Stimulated activated CD8-positive, alpha-beta memory T cell treated with anti-CD3 and anti-CD28 coated beads, Interleukin-12 subunit alpha, Interleukin-12 subunit beta, amount 100 ng/mL, for 24 hours (primary cell): ENCODE results near the gene TMEM121B.
A peak's percentile ranks its signal among the peaks of the same experiment; 100 is the strongest.
"Not testable (repeated sequence)": the region's sequence is repeated elsewhere in the genome, so short reads cannot be mapped to it uniquely, and the experiment has no call there.

ENCODE experiments used
- DNase-seq: peaks from one replicate; pipeline ENCODE4 v3.0.0-alpha.2; 2020; ENCODE audit errors: extremely low read depth

TMEM121B gene

DNA sequence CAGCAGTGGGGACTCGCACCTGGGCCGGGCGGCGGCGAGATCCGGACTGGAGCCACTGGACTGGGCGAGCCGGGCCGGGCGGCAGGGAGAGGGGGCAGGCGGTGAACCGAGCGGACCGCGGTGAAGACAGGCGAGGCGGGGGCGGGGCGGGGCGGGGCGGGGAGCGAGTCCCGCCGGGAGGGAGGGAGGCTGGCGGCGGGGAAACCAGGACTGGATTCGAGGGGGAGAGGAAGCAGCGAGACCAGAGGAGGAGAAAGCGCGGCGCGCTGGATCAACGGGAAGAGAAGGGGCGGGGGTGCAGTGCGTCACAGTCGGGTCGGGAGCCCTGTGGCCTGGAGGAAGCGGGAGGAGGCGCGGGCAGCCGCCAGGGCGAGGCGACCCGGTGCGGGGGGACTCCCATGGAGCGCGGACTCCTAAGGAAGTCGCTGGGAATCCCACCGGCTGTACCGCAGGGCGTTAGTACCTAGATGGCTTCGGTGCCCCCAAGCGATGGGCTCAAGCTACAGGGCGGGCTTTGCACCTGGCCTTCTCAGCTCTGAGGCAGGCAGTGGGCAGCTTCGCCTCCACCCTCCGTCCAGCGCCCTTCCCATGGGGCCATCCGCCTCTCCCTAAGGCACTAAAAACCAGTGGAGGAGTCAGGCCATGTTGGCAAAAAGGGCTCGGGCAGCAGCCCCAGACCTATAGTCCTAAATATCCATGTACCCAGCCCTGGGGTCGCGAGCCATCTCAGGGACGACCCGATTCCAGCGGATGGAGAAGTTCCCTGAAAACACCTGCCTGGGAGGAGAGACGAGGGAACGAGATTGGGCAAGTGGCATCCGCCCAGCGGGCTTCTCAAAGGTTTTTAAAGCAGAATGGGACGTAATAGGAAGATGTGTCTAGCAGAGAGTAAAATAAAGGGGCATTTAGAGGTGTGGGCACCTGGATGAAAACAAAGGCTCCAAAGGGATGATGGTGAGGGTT lies at the start of gene TMEM121B:
TMEM121B (minus strand) TSS at position 128 of the 963 bp plus-strand sequence. CDS start 233 bp downstream, outside the sequence.
- no peak for DNase-seq

DNA sequence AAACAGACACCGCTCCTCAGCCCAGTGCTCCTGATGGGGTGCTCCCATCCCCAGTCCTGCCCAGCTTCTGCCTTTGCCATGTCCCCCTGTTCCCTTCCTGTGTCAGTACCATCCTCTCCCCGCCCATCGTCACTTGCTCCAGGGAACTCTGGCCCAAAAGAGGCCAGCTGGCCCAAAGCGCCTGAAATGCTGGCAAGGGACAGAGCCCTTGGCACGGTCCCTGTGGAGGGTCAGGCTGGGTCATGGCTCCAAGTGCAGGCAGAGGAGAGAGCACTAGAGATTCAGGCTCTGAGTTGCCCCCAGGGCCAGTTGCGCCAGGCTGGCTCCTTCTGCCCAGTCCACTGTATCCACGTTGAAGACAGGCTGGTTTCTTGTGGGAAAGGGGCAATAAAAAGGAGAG lies 46.3 kb upstream of the TMEM121B start:
- no peak for DNase-seq

DNA sequence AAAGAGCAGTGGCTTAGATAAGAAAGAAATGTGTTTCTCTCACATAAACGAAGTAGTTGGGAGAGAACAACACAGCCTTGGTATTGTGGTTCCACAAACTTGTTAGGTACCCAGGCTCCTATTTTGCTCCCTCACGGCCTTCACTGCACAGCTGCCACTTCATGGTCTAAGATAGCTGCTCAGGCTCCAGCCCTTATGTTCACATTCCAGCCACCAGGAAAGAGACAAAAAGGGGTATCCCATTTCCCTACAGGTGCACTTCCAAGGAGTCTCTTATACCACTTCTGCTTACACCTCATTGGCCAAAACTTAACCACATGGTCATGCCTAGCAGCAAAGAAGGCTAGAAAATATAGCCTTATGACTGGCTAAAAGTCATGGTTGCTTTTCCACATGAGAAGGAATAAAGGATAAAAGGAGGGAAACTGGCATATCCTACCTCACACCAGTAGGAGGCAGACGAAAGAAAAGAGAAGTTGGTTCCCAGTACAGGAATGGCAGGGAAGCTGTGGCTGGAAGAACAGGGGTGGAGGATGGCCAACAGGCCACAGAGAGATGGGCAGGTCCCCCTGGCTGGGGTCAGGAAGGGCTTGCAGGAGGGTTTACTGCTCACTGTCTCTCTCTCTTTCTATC lies 43.3 kb upstream of the TMEM121B start:
- DNase-seq = no peak

DNA sequence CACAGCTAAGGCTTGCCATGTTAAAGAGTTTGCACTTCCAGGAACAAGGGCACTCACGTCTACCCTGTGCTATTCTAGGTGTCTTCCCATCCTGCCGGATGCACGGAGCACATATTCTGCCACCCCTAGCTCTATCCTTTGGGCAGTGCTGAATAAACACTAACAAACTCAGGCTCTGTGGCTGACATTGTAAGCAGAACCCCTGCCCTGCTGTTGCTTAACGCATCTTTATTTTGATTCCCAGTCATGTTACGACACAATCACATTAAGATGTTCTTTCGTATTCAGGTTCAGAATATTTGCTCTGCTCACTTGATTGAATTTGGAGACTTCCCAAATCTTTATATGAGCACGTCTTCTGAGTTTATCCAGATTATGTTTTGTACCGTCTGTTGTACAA lies 41.6 kb upstream of the TMEM121B start:
- no peak for DNase-seq

GRCh38 chr22:17161991-17162390 lies 40.8 kb upstream of the TMEM121B start:
- no peak for DNase-seq

GRCh38 chr22:17159504-17159951 lies 38.4 kb upstream of the TMEM121B start:
- no peak for DNase-seq

DNA sequence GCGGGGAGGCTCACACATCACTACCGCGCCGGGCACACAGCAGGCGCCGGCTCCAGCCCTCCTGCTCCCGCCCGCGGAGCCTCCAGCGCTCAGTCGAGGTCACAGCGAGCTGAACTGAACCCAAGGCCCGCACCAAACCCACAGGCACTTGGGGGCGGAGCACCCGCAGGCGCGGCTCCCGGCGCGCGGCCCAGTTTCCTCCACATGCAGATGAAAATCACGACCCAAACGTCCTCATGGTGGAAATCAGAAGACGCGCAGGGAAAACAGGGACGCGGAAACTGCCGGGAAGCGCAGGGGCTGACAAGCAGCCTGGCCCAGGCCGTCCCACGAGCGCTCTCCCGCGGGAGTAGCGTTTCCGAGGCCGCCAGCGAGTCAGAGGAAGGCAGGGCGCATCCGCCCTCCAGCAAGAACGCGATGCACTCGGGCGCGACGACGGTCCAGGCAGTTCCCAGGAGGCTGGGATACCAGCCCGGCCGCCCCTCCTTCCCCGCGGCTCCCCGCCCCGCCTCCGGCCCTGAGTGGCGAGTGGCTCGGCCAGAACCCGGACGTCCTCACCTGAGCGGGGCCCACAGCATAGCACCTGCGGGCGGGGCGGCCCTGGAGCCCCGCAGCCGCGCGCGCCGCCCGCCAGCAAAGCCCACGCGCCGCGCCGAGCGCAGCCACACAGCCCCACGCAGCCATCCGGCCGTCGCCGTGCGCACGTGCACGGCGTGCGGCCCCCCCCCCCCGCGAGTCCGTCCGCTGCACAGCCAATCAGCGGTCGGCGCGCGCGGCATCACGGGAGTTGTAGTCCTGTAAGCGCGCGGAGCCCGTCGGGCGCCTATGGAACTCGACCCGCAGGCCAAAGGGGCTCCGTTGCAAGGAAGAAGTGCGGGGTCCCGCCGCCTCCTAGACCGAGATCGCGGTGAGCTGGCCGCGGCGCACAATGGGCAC lies 37.7 kb upstream of the TMEM121B start, which contains the start of gene HDHD5:
HDHD5 (minus strand) TSS at position 710 of the 936 bp plus-strand sequence; CDS start at position 684, 26 bp downstream.
- peak; percentile 74 for DNase-seq

DNA sequence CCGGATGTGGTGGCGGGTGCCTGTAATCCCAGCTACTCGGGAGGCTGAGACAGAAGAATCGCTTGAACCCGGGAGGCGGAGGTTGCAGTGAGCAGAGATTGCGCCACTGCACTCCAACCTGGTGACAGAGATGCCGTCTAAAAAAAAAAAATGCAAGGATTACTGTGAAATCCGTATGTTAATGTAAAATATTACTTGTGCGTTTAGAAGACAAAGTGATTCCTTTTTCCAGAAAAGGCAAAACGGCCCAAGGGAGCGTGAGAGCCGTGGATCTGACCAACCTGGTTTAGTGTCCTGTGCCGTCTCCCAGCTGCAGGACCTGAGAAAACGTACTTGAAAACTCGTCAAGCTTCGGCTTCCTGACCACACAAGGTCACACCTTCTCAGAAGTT lies 37.0 kb upstream of the TMEM121B start:
- DNase-seq = no peak

- DNase-seq = no peak
Observed at GRCh38 chr22:17157714-17158113, 36.6 kb upstream of the TMEM121B start.

GRCh38 chr22:17155941-17156340 lies 34.8 kb upstream of the TMEM121B start:
- DNase-seq = no peak

GRCh38 chr22:17152971-17153370 lies 31.8 kb upstream of the TMEM121B start:
- no peak for DNase-seq

GRCh38 chr22:17152340-17152739 lies 31.2 kb upstream of the TMEM121B start:
- no peak for DNase-seq

DNA sequence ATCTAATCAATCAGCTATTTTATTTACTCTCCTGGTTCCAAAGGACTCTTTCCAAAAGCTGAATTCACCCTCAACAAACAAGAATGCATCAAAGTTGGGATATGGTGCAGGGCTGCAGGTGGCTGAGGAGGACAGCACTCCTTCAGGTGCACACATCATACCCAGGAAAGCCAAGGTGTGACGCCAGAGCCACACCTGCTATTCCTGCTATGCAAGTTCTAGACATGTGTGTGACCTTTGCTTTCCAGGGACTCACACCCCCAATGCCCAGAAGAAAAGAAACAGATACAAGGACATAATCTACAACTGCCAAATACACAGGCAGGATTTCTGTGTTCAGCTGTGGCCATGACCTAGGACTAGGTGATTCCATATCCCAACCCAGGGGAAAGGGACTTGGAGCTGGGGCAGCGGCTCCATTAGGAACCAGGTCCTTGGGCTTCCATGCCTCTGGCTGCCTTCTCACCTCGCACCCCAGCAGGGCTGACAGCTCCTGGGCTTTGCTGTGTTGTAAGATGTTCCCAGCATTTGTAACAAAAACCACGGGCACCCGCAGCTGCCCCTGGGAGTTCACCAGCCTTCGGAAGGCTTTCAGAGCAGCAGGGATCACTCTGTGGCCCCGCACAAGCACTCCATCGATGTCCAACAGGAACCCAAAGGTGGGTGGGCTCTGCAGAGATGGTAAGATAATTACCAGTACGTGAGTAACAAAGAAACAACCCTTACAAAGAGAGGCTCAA lies 28.1 kb upstream of the TMEM121B start:
- no peak for DNase-seq

GRCh38 chr22:17147458-17147857 lies 26.3 kb upstream of the TMEM121B start:
- DNase-seq = not testable (repeated sequence)

DNA sequence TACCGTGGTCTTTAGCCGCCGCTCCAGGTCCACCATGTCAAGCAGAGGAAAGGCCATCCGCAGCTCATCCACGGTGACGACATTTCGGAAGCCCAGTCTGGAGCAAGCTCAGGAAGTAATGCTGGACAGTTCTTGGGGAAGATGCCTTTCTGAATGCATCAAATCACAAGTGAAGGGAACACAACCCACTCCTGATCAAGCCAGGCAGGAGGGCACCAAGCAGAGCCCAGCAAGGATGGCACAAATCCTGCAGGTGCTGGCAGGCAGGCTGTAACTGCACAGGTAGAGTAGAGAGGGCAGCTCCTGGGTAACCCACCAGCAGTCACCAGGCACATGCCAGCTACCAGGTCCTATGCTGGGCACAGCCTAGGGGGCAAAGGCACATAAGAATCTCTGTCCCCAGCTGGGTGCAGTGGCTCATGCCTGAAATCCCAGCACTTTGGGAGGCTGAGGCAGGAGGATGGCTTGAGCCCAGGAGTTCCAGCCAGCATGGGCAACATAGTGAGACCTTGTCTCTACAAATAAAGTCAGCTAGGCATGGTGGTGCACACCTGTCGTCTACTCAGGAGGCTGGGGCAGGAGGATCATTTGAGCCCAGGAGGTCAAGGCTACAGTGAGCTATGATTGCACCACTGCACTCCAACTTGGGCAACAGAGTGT lies 24.0 kb upstream of the TMEM121B start:
- no peak for DNase-seq

DNA sequence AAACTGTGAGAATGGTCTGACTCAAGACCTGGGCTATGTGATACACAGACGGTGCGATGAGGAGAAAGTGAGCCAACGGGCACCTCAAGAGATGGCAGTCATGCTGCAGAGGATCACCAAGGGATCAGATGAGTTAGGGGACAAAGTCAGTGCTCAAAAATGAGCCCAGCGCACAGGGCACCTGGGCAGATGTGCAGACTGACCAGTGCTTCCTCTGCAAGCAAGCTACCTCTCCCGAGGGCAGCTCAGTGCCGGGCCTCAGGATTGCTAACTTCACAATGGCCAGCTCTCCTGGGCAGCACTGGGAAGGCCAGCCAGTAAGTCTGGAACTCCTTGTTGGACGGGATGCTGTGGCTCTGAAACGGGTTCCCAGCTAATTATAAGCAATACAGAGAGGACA lies 22.7 kb upstream of the TMEM121B start:
- DNase-seq = no peak

GRCh38 chr22:17143101-17143500 lies 21.9 kb upstream of the TMEM121B start:
- DNase-seq = no peak

- no peak for DNase-seq
Observed at GRCh38 chr22:17140826-17141766, 19.9 kb upstream of the TMEM121B start.

DNA sequence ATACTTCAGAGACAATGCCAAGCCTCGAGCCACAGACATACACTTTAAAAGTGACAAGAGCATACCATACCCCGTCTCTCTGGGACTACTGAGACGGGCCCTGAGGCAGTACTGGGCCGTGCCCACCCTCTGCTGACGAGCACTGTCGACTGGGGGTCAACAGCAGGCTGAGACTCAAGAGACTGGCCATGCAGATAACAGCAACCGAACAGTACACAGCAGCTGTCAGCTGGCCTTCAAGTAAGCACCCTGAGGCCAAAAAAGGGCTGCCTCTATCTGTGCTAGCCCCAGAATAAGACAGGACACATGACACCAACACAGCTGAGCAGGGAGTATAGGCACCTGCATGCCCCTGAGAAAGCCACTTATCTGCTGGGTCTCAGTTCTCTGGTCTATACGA lies 18.9 kb upstream of the TMEM121B start:
- no peak for DNase-seq
